GM19240 (cell line): ENCODE measurements around the gene EFNB2.

Source experiments
- DNase-seq: peaks from one replicate; pipeline ENCODE4 v3.0.0; 2011; ENCODE audit warnings: low spot score; ENCODE audit not compliant: insufficient read length

Gene EFNB2

DNA sequence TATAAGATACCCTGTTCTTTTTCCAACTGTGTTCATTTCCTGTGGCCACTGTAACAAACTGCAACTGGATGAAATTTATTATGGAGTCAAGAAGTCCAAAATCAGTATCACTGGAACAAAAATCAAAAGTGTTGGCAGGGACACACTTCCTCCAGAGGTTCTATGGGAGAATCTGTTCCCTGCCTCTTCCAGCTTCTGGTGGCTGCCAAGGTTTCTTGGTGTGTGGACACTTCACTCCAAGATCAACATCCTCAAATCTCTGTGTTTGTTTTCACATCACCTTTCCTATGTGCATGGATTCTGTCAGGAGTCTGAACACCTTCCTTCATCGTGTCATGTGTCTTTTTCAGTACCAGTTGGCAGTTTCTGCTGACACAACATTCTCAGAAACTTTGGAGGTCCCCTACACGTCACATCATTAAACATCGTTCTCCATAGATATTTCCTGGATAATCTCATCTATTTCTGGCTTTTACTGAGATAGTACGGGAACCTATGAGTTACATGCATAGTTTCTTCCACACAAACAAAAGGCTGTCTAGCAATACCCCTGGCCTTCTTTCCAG, 15.2 kb upstream of the EFNB2 start:
- DNase-seq, result no peak

DNA sequence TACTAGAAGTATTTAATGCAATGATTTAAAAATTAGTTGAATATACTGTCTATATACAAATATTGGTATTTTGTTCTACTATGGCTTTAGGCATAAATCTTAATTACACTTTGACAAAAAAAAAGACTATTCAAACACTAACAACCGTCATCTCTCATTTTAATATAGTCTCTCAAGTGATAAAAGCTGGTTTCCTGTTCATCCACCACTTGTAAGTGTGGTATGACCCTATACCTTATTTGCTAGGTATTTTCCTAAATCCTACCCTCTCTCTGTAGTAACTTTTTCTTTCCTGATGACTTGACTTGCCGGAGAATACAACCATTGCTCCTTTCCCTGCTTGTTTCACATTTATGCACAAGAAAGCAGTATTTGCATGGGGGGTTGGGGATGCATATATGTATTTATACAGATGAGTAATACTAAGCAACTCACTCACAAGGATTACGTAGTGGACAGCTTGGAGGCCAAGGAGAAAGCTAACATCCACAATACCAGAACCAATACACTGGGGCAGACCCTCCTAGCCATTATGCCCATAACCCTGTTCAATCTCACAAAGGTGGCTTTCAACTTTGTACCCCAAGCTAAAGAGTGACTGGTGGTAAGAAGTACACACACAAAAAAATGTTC, 12.7 kb upstream of the EFNB2 start:
- no peak for DNase-seq

DNA sequence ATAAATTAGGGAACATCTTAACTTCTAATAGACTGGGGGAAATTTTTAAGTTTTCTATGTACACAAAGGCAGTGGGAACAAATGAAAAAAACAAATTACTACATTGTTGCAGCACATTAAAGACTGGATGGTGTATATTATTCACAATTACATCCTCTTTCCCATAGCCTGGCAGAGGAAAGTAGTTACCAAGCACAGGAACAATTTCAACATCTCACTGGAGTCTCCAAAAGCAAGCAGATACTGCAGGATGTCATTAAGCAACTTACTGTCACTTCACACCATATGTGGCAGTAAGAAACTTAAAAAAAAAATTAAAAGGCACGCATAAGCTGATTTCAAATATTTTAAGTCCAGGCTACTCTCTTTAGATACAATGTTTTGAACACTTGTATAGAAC, 6.4 kb upstream of the EFNB2 start:
- no peak for DNase-seq

DNA sequence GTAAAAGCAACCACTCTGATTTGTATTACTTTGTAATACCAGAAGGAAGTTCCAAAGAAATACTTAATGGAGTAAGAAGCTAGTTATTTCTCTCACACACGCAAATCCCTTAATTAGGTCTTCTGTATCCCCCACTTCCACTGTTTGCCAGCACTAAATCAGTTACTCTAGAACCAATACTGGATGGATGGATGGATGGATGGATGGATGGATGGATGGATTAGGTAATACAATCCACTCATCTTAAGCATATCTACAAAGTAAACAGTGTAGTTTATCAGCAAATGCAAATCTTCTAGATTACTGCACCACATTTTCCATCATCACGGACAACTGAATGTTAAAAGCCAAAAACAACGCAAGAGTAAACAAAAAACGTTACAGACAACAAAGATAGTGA, 5.2 kb upstream of the EFNB2 start:
- no peak for DNase-seq

DNA sequence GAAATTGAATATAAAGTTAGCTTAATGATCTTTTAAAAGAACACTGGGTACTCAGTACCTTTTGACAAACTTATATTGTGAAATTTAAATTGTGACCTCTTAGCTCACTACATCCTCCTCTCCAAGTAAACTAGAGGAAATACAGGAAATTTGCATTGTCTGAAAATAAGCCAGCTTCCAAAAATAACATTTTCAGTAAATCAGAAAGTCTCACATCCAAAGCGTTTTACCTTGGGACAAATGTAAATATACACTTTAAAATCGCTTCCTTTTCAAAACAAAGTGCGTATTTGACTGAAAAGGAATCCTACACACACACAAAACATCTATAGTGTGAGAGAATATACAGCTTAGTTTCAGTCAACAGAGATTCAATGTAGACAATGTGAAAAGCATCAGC, 2.1 kb upstream of the EFNB2 start:
- no peak for DNase-seq

DNA sequence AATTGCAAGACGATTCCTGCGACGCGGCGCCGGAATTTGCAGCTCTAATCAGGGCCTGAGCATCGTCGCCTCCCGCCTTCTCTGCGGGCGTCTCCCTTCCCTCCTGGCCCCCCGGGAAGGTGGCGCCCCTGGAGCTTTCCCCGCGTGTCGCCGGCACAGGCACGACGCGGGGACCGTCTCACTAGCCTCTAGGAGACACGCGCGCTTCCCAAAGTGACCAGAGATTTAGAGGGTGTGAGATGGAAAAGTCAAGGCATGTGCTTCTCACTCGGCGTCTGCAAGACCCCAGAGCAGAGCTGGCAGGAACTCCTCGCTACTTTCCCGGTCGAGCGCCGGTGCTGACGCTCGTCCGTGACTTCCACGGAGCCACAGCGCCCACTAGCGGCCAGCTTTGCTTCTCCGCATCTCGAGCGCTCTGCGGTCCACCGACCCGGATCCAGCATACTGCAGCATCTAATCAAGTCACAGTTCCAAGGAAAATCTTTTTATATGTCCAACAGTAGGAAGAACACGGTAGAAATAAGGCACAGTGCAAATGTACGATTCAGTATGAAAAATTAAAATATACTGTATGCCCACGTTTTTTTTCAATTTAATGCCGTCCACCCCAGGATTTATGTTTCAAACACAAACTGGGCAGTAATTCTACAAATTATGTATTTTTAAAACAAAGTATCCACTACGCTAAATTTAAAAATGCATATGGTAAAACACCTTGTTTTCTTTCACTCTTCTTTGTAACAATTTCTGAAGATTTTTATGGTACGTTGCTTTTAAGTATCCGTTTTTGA, 977 bp upstream of the EFNB2 start:
- peak; percentile 67 for DNase-seq

DNA sequence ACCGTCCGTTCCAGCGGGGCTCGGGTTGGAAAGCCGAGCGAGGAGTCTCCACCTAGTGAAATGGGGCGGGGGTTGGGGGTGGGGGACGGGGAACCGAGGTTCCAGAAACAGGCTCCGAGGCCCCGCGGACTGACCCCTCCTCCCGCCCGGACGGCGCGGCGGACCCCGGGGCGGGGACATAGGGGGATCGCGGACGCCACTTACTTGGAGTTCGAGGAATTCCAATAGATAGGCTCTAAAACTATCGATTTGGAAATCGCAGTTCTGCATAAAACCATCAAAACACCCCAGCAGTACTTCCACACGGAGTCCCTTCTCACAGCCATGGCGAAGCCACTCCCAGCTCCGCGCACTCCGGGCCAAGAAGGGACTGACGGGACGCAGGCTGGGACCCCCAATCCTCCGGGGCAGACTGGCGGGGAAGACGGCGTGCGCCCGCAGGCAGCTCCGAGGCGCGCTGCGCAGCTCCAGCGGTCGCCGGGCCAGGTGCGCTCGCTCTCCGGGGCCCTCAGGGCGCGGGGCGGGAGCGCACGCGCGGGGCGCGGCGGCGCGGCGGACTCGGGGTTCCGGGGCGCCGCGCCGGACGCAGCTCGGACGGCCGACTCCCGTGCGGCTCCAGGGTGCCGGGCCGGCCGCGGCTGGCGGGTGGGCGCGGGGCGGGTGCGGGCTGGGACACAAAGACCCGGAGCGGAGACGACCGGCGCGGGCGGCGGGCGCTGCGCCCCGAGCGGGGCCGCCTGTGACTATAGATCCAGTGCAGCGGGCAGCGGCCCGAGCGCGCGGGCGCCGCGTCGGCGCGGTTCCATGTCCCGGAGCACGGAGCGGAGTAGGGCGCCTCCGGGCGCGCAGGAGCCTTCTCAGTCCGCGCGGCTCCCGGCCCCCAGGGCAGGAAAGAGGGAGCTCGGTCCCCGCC, 567 bp downstream of the EFNB2 start:
- DNase-seq, result peak; percentile 8

DNA sequence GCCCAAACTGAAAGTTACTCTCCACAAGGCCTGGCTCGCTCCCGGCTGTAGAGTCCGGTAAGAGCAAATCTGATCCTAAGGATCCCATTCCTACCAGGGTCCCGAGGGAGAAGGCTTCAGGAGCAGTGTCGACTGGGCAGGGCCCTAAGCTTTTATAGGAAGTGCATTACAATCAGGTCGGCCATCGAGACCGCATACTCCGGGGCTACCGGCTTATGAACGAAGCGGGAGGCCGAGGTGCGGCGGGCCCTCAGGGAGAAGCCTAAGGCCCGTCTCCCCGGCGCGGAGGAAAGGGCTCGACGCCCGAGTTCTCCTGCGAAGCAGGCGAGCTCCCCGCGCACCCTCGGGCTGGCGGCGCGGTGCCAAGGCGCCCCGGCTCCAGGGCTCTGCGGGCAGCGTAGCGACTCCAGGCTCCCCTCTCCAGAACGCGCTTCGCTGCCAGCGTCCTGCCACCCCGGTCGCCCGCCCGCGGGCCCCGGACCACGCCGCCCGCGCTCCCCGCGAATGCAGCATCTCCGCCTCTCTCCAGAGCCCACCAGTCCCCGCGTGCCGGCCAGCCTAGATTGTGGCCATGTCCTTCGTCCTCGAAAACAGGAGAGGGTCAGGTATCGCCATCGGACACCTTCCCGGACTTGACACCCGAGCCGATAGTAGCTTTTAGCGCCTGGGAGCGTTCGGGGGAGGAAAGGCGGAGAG, 1.4 kb downstream of the EFNB2 start:
- DNase-seq, result no peak

DNA sequence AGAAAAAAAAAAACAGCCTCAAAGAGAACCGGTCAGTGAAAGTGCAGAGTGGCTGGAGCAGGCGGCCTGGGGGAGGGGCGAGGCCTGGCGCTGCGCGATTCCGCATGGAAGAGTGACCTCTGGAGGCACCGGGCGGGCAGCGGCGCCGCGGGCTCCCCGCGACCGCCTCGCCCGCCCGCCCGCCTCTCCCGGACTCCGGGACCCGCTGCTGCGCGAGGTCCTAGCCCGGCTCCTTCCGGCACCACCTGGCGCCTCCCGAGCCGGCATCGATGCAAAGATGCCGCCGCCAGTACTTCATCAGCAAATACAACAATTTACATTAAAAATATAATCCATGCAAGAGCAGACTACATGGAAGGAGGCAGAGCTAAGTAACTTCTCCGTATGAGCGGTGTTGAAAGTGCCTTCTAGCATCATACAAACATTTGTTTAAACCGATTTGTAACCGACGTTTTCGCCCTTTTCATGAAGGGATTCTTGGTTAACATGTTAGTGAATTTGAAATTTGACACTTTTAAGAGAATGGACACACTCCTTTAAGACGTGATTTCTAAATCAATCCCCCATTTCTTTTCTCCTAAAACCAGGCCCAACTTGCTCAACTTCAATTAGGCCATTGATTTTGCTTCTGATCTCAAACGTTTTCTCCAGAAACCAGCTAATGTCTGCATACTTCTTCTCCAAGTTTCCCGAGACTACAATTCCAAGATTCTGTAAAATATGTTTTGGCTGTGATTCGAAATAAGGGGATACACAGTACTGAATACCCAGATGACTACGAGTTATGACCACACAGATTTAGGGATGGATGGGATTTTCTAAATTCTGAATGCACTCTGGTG, 2.1 kb downstream of the EFNB2 start:
- no peak for DNase-seq

DNA sequence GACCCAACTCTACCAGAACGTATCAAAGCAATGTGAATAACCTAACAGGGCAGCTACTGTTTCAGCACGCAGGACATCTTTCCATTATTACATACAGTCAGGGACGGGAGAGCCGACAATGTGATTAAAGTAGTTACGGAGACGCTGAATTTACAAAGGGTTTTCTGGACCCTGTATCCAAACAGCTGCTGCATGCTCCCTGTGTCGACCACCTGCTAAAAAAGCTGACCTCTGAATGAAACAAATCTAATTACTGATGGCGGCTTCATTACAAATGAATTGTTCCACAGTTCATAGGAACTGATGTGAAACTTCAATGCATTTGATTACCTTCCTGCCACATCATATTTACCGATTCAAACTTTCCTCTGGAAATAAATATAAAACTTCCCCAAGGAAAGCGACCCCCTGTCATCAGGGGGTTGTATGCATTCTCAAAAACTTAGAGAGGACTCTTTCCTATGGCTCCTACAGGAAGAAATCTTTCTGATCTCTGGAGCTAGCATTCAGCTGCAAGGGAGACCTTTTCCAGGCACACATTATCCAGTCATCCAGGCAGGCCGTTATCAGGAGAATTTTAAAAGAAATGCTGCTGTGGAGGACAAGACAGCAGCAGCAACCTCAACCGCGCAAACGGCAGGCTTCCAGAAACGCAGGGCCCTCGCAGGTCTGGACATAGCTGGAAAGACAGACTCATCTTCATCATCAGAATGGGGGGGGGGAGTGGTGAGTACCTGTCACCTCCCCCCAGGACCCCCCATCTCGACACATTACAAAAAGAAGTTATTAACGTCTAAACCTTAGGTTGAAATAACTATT, 3.1 kb downstream of the EFNB2 start:
- DNase-seq, result no peak

DNA sequence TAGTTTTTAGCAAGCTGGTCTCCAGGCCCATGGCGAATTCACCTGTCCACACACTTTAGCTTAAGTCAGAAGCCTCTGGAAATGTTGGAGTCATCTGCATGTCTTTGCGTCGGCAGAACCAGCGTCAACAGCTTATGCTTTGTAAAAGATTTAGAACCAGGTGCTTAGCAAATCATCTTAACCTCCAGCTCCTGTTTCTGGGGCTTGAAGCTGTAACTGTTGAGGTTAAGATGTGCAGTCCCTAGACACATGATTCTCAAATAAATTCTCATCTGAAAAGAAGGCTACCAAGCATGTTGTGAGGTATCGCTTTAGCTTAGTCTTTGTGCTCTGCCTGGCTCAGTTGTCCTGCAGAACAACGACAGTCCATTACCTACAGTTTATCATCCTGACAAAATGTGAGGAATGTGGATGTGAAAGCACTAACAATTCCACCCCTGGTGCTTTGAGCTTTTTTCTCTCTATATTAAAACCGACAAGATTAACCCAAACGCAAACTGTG, 4.4 kb downstream of the EFNB2 start:
- DNase-seq, result no peak

DNA sequence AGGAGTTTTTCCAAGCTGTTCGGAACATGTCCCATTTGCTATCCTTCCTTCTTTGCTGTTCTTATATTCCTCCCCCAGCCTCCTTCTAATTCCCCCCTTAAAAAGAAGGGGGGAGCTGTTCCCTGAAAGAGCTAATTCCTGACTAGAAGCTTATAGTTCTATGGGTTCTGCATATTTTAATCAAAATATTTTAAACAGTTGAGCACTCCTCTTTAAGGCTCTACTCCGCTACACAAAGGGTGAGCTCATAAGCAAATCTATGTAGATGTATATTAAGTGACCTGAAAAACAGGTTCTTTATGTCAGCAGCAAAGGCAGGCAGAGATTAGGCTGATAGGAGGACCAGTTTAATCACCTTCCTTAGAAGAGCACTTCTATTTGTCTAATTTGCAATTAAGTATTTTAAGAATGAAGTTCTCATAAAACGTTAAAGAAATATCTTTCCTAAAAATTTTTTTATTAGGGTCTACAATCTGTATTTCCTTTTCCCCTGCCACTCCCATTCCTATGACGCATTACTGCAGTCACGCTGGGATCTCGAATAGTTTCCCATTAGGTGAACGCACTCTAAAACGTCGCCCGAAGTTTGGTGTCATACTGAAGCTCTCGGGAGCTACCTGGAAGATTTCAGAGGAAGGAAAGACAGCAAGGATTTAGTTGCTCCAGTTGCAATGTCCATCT, 5.2 kb downstream of the EFNB2 start:
- DNase-seq, result no peak

DNA sequence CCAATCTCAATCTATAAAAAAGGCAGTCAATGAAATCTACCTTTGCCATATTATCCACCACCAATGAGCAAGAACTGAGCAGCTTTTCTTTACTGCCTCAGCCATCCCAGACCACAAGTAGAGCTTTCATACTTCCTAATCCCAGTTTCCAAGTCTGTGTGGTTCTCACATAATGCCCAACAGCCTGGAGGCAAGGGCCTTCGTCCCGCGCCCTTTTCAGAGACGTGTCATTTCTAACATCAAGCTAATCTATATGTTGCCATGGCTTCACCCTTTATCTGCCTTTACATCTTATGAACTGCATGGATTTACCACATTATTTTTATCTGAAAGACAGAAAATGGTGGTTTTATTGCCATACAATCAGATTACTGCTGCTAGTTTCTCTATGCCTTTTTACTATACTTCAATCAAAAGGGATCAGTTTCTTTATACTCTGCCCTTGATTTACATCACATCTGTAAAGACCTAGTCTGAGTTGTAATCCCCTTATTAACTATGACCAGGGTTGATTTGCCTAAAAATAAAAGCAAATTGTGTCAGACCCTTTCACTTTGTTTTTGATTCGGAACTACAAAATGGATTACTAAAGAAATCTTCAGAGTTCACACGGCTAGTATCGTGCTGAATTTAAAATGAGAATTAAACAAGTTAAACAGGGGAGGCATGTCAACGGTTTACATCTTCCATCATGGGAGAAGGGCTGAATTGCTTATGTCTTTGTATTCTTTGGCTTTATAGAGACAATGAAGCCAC, 5.9 kb downstream of the EFNB2 start:
- no peak for DNase-seq

DNA sequence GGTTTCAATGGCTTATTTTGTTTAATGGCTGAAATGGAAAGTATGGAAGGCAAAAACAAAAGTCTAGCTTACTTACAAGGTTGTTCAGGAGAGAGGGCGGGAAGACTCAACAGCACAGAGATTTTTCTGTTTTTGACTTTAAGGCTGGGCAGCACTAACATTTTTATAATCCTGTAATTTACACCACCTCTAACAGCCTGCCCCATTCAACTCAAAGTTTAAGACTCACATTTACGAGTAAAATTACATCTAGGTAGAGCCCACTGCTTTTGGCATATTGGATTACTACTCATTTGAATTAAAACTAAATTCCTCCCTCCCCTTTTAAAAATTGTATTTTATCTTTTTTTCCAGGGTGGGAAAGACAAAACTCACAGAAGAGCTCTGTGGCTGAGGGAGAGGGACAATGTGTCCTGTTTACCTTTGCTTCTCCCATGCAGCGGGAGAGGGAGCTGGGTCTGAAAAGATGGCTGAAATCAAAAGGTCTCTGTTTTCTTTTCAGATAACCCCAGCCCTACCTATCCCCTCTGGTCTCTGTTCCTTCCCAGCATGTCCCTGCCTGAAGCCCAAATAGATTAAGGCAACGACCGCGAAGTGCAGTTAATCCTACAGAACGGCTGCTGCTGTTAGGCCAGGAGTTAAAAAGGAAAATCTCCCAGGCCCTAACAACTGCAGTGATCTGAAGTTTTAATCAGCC, 6.6 kb downstream of the EFNB2 start:
- no peak for DNase-seq

DNA sequence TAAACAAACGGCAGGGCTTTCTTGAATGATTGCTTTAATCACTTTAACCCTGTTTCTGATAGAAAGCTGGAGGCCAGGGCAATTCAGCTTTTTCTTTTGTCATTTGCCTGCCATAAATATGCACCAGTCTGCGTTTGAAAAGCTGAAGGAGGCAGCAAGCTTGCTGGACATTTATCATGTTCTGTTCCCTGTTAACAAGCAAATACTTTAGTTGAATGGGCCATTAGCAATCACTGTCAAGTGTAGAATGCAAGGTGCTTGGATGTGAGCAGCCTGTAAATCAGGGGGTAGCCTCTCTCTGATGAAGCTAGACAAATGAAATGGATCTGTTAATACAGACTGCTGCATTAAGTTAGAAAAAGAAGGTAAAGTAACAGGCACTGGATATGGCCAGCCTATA, 7.6 kb downstream of the EFNB2 start:
- DNase-seq, result no peak

DNA sequence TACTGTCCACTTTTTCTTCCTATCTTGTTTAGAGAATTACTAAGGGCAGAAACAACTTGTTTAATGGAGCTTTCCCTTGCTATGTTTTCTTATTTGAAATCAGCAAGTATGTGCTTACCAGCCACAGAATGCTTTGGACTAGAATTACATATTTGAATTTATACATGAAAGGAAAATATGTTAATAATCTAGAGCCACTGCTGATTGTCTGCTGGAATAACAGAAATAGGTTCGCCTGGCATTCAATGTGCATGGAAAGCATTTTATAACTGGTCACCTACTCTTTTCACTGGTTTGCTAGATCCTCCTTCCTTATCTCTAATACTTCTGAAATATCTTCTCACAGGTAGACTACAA, 8.0 kb downstream of the EFNB2 start:
- no peak for DNase-seq

DNA sequence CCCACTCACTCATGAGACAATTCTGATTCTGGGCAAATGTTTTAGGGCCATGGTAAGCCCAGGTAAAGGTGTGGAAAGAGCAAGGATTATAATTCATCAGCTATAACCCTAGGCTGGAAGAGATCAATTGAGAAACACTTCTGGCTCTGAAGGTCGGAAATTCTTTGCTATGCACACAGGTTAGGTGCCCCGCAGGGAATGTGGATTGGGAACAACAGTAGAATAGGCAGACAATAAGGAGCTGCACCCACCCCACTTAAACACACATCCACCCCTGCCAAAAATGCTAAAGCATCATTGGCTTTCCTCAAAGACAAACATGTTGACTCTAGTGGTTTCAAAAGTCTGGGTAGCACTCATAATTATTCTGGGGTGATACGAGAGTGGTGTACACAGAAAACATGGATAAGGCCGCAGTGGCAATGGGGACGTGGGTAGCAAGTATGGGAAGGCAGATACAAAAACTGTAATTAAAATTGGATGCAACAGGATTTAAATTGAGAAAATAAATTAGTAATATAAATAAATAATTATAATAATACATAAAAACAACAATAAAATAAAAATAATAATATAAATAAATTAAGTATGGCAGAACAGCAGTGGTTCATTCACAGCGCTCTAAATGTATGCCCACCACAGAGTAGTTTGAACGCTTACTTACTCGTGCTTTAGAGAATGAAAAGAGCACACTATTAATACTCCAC, 8.6 kb downstream of the EFNB2 start:
- DNase-seq, result no peak
